HG02571 (cell line): ENCODE measurements around the gene LRRC10.

Source experiments
- ATAC-seq: cut with Tn5 transposase; IDR thresholded peaks from one replicate; pipeline ENCODE4 v1.9.1; 2021; ENCODE audit warnings: mild to moderate bottlenecking, moderate library complexity; ENCODE audit not compliant: unreplicated experiment

Gene LRRC10

DNA sequence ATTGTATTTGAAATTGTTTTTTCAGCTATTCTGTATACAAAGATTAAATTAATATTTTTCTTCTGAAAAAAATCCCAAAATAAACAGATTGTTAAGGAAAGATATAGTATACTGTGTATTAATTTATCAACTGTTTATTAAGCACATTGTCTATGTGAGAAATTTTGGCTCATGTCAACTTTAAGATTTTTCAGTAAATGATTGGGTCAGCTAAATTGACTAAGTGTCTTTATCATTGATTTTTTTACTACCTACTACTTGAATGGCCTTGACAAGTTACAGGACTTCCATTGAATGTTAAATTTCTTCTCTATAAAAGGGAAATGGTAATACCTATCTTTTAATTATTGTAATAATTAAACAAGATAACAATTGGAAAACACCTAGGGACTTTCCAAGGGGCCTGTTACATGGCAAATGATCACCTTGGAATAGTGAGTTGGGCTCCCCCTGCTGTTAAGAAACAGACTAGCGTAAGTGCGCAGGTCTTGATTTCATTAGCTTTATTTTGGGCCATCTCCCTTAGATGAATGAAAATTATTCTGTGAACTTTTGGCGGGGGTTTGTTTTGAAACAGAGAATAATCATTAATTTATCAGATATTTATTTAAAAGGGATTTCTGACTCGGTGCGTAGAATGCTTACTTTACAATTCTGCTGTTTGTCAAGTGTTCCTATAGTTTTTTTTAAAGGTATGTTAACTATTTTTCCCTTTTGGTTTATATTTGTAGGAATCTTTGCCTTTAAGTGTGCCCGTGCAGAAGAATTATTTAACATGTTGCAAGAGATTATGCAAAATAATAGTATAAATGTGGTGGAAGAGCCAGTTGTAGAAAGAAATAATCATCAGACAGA, 39.9 kb downstream of the LRRC10 start:
- peak; percentile 75 for ATAC-seq

DNA sequence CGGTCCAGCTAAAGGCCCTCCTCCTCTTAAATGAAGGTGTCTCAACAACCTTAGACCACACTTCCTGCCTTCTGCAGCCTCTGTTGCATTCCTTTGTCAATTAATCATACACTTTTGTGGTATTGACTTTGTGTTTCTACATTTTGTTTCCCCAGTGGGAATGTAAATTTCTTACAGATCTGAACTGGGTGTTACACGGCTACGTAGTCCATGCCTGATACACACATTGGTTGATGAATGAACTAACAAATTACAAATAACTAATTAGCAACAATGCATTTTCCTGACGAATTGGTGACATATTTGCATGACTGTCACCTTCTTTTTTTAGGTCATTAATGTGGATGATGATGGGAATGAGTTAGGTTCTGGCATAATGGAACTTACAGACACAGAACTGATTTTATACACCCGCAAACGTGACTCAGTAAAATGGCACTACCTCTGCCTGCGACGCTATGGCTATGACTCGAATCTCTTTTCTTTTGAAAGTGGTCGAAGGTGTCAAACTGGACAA, 40.6 kb downstream of the LRRC10 start:
- ATAC-seq = no peak

DNA sequence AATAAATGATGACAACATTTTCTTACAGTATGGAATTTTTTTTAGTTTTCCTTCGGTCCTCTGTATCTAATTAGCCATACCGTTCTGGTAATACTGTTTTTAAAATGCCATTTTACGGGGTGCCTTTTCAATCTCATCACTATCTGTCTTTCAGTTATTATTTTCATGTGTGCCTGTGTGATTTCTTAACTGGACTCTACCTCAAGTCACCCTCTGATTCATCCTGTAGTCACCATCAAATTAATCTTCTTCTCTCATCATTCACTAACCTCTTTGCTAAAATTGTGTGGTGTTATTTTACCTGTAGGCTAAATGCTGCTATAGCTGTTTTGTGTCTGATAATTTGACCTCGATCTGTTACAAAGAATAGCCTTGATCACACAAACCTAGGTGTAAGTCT, 41.5 kb downstream of the LRRC10 start:
- ATAC-seq = no peak

DNA sequence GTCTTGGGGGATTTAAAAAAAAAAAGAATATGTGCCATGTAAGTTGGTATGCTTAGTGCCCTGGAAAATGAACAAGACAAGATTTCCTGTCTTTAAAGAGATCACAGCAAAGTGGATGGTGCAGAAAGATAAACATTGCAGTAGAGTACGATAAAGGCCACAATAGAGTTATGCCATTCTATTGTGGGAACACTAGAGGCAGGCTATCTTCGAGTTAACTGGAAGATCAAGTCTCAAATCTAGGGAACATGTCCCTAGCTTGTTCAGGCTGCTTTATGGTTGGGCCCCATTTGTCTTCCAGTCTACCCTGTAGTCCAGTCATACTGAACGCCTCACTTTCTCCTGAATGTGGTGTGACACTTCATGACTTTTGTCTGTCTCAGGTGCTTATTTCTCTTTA, 44.1 kb downstream of the LRRC10 start:
- ATAC-seq = no peak

DNA sequence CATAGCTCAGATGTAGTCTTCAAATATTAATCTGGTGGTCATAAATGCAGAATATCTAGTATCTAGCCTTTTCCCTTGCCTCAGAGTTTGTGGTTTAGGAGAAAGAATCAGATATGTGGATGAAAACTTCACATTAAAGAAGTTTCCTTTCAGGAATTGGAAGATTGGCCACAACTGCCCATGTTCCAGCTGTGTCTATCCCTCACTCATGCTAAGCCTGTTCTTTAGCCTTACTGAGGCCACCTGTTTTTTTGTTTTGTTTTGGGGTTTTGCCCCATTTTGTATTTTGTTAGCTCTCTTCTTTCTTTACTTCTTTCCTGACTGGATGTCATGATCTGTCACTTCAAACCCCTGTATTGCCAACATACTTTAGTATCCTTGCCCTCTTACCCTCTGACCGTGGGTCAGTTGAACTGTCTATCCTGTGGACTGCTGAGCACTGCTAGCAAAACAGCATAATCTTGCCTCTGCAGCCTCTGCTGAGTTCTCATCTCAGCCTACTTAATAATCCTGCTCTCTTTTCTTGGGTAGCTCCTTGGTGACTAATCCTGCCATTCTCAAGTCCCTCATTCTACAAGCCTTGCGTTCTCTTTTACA, 47.4 kb downstream of the LRRC10 start:
- no peak for ATAC-seq
